GM19328 (cell line): ENCODE results near the gene ABCG1.

ENCODE experiments used
- ATAC-seq: cut with Tn5 transposase; IDR thresholded peaks from one replicate; pipeline ENCODE4 v1.9.1; 2021; ENCODE audit warnings: mild to moderate bottlenecking, moderate library complexity; ENCODE audit not compliant: unreplicated experiment

Gene ABCG1

DNA sequence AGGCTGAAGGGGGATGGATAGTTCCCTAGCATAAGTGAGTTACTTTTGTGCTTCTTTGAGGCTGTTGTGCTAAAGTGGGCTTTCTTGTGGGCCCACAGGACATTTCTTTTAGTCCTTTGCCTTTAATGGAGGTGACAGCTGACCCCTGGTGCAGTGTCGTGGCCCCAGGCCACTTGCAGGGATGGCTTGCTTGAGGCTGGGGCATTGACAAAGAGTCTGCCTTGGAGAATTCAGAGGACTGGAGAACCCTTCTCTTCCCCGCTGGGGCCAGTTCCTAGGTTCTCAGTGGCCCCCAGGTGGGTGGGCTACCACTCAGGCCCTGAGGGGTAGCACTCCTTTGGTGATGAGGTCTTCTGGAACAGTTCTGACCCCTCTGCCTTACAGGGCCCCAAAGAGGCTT, 12.8 kb downstream of the ABCG1 start:
- no peak for ATAC-seq

DNA sequence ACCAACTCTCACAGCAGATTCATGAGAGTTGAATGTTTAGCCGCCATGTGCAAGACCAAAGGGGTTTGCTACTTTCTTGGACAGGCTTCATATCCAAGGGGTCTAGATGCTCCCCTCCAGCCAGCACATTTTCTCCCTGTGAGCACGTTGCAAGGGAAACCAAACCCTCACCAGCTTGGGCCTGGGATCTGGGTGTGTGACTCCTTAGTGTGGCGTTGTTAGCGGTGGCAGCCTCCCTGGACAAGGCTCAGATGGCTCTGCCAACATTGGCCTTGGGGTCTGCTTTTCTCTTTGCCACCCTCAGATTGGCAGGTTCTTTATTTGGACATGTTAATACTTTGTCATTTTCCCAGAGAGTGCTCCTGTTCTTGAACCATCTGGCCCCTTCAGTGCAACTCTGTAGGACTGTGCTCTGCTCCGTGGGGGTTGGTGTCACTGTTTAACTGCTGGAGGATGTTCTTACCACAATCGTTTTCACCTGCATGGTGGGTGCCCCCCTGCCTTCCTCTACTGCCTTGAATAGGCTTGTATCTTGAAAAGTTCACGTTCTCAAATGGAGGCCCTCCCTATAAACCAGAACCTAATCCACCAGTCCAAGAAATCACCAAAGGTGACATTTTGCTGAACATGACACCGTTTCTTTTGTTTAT, 13.4 kb downstream of the ABCG1 start:
- no peak for ATAC-seq

DNA sequence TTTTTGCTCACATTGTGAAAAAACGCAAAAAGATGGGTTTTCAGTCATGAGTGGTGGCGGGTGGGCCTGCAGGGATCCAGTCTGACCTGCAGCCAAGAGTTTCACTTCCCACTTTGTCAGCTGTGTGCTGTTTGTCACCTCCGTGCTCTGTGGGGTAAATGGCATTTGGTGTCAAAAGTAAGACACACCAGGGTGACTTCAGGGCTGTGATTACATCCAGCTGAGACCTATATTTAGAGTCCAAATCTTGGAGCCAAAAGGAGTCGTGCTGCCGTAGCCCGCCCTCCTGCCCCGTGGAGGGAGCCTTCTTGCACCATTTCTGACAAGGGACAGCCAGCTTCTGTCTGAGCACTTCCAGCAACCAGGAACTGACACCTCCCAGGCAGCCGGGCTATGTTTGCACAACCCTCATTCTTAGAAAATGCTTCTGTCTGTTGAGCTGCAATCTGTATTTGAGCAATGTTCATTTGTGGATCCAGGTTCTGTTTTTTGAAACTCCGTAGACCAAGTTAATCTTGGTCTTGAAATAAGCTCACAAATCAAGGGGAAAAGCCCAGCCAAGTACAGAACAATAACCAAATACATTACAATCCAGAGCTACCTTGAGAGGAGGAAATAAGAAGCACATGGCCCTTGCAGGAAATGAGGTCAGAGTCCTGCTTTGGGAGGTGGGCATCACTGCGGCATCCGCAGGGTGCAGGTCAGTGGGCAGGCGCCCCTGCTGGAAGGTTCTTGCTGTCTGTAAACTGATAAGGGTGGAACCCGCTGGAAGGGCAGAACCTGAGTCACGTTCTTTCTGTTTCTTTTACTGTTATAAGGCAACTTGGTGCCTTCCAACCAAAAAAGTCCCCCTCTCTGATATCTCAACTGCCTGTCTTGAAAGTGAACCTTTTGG, 14.4 kb downstream of the ABCG1 start:
- ATAC-seq = peak; percentile 50

DNA sequence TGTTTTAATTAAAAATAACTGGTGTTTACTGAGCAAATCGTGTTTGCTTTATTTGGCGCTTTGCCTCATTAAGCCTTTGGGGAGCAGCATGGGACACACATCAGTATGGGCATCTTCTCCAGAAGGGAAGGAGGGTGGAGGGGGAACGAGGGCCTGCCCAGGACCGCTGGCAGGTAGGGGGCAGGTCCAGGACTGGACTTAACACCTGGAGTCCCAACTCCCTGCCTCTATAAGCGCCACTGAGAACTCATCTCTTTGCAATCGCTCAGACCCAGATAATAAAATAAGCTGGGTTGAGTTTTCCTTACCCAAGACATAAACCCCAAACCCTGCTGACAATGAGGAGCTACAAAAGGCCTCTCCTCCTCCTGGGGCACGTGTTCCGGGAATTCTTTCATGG, 15.1 kb downstream of the ABCG1 start:
- no peak for ATAC-seq

DNA sequence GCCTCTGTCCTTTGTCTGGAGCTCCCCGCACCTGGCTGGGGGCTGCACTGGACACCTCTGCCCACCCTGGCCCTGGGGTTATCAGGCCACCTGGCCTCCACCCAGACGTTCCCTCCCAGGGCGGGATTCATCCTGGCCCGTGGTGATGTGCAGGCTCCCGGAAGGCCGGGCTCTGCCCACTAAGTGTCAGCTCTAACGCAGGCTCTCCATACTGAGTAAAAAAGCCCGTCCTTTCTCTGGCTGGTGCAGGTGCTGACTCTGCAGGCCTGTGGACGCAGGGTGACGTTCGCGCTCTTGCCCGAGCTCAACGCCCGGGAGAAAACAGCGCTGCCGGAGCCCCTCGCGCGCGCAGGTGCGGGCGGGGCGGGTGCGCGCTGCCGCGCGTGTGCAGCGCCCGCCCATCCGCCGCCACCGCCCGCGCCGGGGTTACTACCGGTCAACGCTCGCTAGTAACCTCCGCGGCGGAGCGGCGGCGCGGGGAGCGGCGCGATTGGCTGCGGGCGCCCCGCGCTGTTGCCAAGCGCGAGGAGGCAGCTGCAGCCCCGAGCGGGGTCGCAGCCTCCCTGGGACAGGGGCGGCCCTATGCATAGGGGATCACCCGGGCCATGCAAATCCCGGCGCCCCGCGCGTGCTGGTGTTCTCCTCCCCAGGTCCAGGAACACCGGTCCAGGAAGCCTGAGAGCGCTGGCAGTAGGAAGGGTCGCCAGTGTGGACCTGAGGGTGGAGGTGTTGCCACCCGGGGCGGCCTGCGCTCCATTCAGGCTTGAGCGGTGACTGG, 15.7 kb downstream of the ABCG1 start:
- ATAC-seq = no peak

DNA sequence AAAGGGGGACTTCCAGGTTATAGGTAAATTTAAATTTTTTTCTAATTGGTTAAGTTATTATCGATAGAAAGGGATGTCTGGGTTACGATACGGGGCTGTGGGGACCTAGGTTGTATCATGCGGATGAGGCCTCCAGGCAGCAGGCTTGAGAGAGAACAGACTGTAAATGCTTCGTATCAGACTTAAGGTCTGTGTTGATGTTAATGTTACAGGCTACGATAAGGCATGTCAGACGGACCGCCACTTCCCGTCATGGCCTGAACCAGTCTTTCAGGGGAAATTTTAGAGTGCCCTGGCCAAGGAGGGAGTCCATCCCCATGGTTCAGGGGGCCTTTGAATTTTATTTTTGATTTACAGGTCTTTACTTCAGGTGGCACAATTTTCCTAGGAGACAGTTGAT, 16.7 kb downstream of the ABCG1 start:
- ATAC-seq = no peak

DNA sequence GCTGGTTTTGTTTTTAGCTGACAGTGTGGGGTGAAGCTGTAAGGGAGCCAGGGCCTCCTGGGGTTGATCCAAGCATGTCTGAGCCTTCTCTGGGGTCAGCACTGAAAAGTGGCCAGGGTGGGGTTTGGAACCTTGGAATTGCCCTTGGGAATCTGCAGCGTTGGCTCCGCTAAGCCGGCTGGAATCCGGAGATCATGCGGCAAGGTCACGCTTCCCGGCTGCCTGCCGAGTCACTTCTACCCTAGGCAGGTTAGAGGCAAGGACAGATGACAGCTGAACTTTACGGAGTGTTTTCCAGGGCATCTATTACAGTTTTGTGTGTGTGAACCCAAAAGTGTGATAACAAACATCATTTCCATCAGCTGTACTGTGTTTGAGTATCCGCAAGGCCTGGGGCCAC, 17.1 kb downstream of the ABCG1 start:
- ATAC-seq = no peak

DNA sequence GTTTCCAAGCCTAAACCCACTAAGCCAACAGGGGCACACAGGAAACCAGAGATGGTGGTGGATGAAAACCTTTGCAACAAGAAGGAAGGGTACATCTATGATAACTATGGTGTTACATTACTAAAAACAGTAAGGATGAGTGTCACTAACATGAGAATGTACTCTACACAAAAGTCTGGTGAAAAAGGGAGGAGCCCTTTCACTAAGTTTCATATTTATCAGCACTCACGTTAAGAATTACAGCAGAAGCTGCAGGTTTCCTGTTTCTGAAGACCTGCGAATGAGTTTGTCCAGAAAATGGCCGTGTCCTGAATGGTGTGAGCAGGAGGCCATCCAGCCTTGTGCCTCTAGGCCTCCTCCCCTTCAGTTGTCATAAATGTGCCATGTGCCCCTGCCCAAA, 17.8 kb downstream of the ABCG1 start:
- no peak for ATAC-seq

DNA sequence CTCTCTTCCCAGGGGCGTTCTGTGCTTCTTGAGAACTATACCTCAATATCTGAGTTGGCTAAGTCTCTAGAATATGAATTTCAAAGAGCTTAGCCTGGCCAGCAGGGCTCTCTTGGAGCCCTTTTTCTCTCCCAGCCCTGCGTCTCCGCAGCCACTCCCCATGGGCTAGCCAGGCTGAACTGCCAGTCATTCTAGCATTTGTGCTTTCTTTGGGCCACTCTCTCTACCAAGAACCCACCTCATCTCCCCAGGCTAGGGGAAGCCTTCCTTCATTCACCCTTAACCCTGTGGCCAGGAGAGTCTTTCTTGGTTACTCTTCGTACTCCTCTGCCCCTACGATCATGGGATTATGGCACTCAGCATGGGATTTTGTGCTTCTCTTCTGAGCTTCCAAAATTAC, 18.2 kb downstream of the ABCG1 start:
- ATAC-seq = no peak

DNA sequence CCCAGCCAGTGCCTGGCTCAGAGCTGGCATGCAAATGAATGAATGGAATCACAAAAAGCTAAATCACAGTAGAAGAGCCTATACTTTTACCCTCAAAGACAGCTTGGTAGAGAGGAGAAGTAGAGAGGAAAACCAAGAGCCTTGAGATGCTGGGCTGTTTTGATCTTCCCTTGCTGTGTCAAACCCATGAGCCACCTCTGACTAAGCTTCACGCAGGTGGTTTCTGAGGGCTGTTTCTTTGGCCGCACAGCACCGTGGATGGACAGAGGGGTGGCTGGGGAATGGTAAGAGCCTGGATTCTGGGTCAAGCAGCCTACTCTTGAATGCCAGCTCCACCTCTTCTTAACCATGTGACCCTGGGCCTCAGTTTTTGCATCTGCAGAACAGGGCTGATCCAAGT, 18.6 kb downstream of the ABCG1 start:
- no peak for ATAC-seq

DNA sequence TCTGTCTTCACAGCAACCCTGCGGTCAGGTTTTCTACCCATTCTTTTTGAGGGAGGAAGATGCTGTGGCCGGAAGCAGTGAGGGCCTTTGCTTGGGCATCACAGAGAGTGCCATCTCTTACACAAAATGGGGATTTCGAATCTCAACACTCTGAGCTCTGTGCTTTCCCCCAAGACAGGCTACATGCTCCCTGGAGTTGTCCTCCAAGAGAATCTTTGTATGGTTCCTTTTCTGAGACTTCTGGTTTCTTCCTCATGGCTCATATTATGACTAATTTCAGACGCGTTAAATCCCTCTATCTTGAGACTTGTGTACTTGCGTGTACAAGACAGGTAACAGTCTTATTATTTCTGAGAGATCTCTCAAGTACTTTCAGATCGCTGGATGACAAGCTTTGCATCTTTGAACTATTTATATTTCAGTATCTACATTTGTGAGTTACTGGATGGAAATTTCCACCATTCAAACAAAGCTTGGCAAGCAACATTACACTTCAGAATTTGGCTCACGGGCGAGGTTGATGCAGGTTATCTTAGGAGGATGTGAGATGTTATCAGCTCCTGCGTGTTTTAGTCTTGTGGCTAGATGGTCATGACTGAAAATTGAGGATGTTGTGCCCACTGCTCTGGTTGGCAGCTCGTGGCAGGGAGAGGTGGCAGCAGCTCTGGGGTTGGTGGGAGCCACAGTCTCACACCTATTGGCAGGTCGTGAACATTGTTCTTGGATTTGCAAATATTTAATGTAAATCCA, 19.4 kb downstream of the ABCG1 start:
- no peak for ATAC-seq

DNA sequence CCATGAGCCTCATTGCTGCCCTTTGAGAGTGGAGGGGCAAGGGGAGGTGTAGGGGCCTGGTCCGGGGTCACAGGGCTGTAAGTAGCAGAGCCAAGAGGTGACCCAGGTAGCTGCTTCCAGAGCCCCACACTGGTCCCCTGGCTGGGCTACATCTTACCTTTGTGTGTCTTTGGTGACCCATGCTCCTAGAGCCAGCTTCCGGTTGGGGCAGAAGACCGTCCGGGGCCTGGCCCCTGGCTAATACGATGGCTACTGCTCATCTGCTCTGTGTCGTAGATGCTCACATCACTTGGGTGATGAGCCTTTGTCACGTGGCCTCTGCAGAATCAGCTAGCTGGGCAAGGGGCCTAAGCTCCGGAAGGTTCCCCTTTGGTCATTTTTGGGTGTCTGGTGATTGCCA, 20.6 kb downstream of the ABCG1 start:
- ATAC-seq = no peak

DNA sequence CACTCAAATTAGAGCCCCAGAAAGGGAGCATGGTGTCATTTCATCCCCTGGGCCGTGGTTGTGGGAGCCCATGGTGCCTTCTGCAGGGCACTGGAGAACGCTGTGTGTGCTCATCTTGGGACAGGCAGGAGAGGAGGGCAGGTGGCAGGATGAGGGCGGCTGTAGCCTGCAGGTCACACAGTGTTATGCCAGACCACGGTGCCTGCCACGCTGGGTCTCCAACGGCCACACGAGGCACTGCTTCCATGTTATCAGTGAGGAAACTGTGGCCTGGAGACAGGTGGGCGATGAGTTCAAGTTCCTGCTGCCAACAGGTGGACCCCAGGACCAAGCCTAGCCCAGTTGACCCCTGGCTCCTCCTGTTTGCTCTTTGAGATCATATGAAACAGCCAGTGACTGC, 21.0 kb downstream of the ABCG1 start:
- ATAC-seq = no peak

DNA sequence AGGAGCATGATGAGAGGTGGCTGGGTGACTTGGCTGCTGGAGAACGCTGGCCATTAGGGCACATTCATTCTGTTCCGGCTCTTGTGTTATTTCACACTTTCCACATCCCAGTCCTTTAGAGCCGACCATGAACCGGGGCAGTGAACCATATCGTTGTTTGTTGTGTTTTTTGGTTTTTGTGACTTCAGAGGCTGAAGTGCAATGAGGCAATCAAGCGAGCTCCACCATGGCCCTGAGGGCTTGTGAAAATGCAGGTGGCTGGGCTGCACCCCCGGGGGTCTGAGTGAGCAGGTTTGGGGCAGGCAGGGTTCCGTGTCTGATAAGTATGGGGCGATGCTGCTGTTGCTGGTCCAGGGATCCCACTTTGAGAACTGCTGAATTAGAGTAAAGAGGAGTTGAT, 23.7 kb downstream of the ABCG1 start:
- no peak for ATAC-seq

DNA sequence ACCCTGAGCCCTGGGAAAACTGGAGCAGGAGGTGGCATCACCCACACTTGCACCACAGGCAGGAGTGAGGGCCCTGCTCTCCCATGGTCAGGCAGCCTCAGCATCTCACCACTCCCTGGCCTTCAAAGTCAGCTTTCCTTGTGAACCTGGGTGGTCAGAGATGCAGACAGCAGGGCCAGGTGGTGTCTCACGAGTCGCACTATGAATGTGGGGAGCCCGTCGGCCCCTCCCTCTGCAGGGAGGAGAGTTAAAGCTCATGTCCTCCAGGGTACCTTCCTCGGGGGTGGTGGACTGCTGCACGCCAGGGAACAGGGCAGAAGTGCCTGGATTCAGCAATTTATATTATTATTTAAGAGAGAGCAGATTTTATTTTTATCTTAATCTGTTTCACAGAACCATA, 24.1 kb downstream of the ABCG1 start:
- no peak for ATAC-seq

DNA sequence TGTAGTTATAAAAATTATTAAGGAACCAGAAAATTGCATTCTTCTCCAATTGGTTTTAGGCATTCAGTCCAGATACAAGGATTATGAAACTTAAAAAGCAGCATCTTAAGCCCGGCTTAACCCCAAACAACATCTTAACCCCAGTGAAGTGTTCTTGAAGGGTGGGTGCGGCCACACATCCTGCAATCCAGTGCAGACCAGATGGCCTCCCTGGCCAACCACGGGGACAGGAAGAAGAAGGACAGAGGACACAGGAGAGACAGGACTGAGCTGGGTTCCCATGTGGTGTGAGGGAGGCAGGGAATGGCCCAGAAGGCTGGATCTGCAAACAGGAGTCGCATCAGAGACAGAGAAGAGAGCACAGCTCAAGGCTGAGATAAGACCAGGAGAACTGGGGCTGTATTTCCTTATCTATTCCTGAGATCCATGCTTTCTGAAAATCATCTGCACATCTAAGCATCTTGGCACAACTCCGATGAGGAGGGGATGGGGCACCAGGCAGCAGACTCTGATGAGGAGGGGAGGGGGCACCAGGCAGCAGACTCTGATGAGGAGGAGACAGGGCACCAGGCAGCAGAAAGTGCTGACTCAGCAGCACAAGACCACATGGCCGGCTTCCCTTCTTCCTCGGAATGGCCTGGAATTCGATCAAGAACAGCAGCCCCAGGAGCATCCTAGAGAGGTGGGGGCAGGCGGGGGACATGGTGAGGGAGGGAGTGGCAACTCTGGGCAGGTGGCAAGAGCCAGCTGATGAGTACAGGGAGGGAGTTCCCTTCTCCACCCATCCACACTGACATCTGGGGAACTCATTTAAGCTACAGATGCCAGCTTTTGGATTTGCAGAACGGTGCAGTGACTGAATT, 26.6 kb downstream of the ABCG1 start:
- no peak for ATAC-seq

DNA sequence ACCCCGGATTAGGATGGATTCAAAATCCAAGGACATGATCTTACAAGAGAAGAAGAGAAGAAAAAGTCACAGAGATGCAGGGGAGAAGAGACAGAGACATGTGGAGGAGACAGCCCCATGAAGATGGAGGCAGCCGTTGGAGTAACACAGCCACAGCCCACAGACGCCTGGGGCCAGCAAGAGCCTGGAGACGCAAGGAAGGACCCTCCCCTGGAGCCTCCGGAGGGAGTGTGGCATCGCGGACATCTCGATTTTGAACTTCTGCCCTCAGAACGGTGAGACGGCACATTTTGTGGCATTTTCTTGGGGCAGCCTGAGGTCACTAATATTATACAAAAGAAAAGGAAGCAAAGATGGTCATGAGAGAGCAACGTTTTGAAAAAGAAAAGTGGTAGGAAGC, 28.8 kb downstream of the ABCG1 start:
- no peak for ATAC-seq

DNA sequence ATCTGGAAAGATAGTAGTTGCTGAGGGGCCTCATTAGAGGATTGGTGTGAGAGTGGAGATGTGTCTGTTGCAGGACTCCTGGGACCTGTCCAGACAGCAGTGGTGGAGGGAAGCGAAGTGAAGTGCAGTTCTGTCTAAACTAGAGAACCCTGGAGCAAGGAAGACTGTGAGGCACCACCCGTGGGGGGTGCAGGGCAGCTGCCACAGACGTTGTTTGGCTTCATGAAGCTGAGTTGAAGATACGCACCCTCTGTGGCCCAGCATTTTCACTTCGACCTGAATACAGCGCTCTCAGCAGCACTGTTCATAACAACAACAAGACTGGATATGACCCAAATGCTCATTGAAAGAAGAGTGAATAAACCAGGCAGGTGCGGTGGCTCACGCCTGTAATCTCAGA, 29.3 kb downstream of the ABCG1 start:
- no peak for ATAC-seq

DNA sequence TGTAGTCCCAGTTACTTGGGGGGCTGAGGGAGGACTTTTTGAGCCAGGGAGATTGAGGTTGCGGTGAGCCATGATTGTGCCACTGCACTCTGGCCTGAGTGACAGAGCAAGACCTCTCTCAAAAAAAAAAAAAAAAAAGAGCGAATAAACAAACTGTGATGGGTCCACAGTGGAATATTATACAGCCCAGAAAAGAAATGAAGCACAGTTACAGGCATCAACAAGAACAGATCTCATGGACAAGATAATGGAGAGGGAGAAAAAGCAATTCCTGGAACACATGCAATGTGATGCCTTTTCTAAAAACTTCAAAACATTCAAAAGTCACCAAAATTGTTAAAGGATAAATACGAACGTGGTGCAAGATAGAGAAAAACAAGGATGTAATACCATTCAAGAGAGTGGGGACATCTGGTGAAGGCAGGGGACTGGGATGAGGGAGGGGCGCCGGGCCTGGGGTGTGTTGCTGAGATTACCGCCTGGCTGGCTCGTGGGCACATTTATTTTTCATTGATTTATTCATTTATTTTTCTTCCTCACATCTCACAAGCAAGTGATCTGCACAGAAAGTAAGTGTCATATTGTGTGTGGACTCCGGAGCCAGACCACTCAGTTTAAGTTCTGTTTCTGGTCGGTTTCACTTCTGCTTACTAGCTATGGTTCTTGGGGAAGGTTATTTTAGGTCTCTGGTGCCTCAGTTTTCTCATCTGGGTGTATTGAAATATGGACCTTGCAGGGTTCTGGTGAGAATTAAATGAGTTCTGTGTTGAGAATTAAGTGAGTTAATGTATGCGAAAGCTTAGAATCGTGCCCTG, 30.1 kb downstream of the ABCG1 start:
- ATAC-seq = peak; percentile 70
